HepG2 (cell line): Measurements from ENCODE around the gene NGFR. TPM values are rescaled to one million over a fixed set of nuclear protein-coding genes. Genes with fewer than 3 reads are reported as not detected.

Experiments used
- ARNT2 ChIP-seq: sonication (generic); formaldehyde crosslinking; IDR thresholded peaks from 2 replicates; pipeline ENCODE4 v1.8.0; 2022; ENCODE audit warnings: mild to moderate bottlenecking, low read depth, missing genetic modification reagents, moderate library complexity
- ARNTL ChIP-seq: sonication (generic); formaldehyde crosslinking; IDR thresholded peaks from 2 replicates; pipeline ENCODE4 v1.4.0; 2020; ENCODE audit warnings: mild to moderate bottlenecking, missing genetic modification reagents
- CBX1 ChIP-seq: IDR thresholded peaks from one replicate; pipeline ENCODE4 v1.6.1; 2016; ENCODE audit warnings: antibody characterized with exemption, low read depth
- DR1 ChIP-seq: sonication (generic); formaldehyde crosslinking; IDR thresholded peaks from 2 replicates; pipeline ENCODE4 v1.8.0; 2021; ENCODE audit warnings: mild to moderate bottlenecking, missing genetic modification reagents, inconsistent platforms
- ELF3 ChIP-seq: IDR thresholded peaks from 2 replicates; pipeline ENCODE4 v1.6.1; 2016; ENCODE audit warnings: missing genetic modification reagents, missing compliant biosample characterization
- ELK4 ChIP-seq: sonication (generic); formaldehyde crosslinking; IDR thresholded peaks from 2 replicates; pipeline ENCODE4 v1.9.0; 2021; ENCODE audit warnings: missing genetic modification reagents, borderline replicate concordance
- GABPB1 ChIP-seq: IDR thresholded peaks from 2 replicates; pipeline ENCODE4 v1.6.1; 2016; ENCODE audit warnings: mild to moderate bottlenecking, missing genetic modification reagents, moderate library complexity, missing compliant biosample characterization
- HDAC2 ChIP-seq: sonication (generic); formaldehyde crosslinking; IDR thresholded peaks from 2 replicates; pipeline ENCODE4 v1.4.0; 2020; ENCODE audit warnings: missing genetic modification reagents
- KAT8 ChIP-seq: IDR thresholded peaks from 2 replicates; pipeline ENCODE4 v1.6.1; 2016; ENCODE audit warnings: missing genetic modification reagents, missing compliant biosample characterization
- MIER3 ChIP-seq: IDR thresholded peaks from 2 replicates; pipeline ENCODE4 v1.6.1; 2016; ENCODE audit warnings: missing compliant biosample characterization, borderline replicate concordance
- MXI1 ChIP-seq: IDR thresholded peaks from 3 replicates; pipeline ENCODE4 v1.6.1; 2012; ENCODE audit warnings: low read depth, low read length, inconsistent platforms, borderline replicate concordance
- NR3C1 ChIP-seq: sonication (generic); formaldehyde crosslinking; IDR thresholded peaks from 2 replicates; pipeline ENCODE4 v1.4.0; 2020; ENCODE audit warnings: missing genetic modification reagents
- PAF1 ChIP-seq: IDR thresholded peaks from 2 replicates; pipeline ENCODE4 v1.6.1; 2016; ENCODE audit warnings: missing genetic modification reagents, missing compliant biosample characterization
- SOX6 ChIP-seq, 2 experiments: fragments of 450-650 bp in 1 of 2; sonication (generic) in 1 of 2; formaldehyde crosslinking in 1 of 2; IDR thresholded peaks; 2 replicates each; pipeline versions ENCODE4 v1.4.0 to v1.6.1; 2017 to 2020; ENCODE audit warnings: antibody characterized with exemption in 1 of 2, mild to moderate bottlenecking in 1 of 2, missing genetic modification reagents in 1 of 2
- TSC22D2 ChIP-seq: sonication (generic); formaldehyde crosslinking; IDR thresholded peaks from 2 replicates; pipeline ENCODE4 v1.5.1; 2020; ENCODE audit warnings: missing genetic modification reagents, mild to moderate bottlenecking, borderline replicate concordance
- ZBTB20 ChIP-seq: sonication (generic); formaldehyde crosslinking; IDR thresholded peaks from 2 replicates; pipeline ENCODE4 v1.8.1; 2023; ENCODE audit warnings: missing genetic modification reagents, low read depth, mild to moderate bottlenecking, borderline replicate concordance
- ZBTB38 ChIP-seq: sonication (generic); formaldehyde crosslinking; IDR thresholded peaks from 2 replicates; pipeline ENCODE4 v1.5.1; 2020; ENCODE audit warnings: mild to moderate bottlenecking, missing genetic modification reagents
- ZNF251 ChIP-seq: sonication (generic); formaldehyde crosslinking; IDR thresholded peaks from 2 replicates; pipeline ENCODE4 v1.9.0; 2021; ENCODE audit warnings: mild to moderate bottlenecking, missing genetic modification reagents
- ZNF274 ChIP-seq: sonication (generic); formaldehyde crosslinking; IDR thresholded peaks from 2 replicates; pipeline ENCODE4 v1.5.1; 2020; ENCODE audit warnings: mild to moderate bottlenecking, missing genetic modification reagents
- ZNF281 ChIP-seq: sonication (generic); formaldehyde crosslinking; IDR thresholded peaks from 2 replicates; pipeline ENCODE4 v1.4.0; 2020; ENCODE audit warnings: missing genetic modification reagents, borderline replicate concordance
- ZNF343 ChIP-seq: sonication (generic); formaldehyde crosslinking; IDR thresholded peaks from 2 replicates; pipeline ENCODE4 v1.4.0; 2020; ENCODE audit warnings: mild to moderate bottlenecking, missing genetic modification reagents
- ZNF547 ChIP-seq: sonication (generic); formaldehyde crosslinking; IDR thresholded peaks from 2 replicates; pipeline ENCODE4 v1.5.1; 2020; ENCODE audit warnings: mild to moderate bottlenecking, missing genetic modification reagents
- ZNF598 ChIP-seq: sonication (generic); formaldehyde crosslinking; IDR thresholded peaks from 2 replicates; pipeline ENCODE4 v1.5.1; 2020; ENCODE audit warnings: mild to moderate bottlenecking, missing genetic modification reagents, borderline replicate concordance
- ZNF776 ChIP-seq: sonication (generic); formaldehyde crosslinking; IDR thresholded peaks from 2 replicates; pipeline ENCODE4 v1.4.0; 2020; ENCODE audit warnings: mild to moderate bottlenecking, missing genetic modification reagents
- polyA plus RNA-seq, 8 experiments: library from polyadenylated mRNA; depleted of rRNA in 3 of 8; stranded (reverse) in 7 of 8; unstranded in 1 of 8; fragments of >200 nt; fragmentation: Illumina TruSeq in 4 of 8; extraction: Trizol in 4 of 8; gene quantifications; 2 replicates each; pipeline versions ENCODE4 v1.2.1 to v1.2.3, GENCODE V29; 2011 to 2016; ENCODE audit warnings: low read depth in 4 of 8, missing spikeins in 1 of 8, mixed read lengths in 1 of 8; ENCODE audit not compliant: insufficient read depth in 1 of 8
- total RNA-seq, 5 experiments: library from RNA; depleted of rRNA; stranded (reverse); fragments of >200 nt; fragmentation: Illumina TruSeq; extraction: Trizol; gene quantifications; 2 replicates each; pipeline ENCODE4 v1.2.3, GENCODE V29; 2016; ENCODE audit warnings: low read depth in 1 of 5
- TF ChIP-seq, protein P1 (sequence below): sonication (generic); formaldehyde crosslinking; IDR thresholded peaks from 2 replicates; pipeline ENCODE4 v1.5.0; 2020; ENCODE audit warnings: mild to moderate bottlenecking, missing genetic modification reagents

Gene NGFR
- total and polyA plus RNA-seq, 2 of the 13 experiments (the other 11 are each of a cell fraction or from before 2014, with no cell fraction given) = 1.1 to 1.8 TPM

- peak; percentile 51; the same call in 1 of the 2 replicates for TF ChIP-seq ZNF281 (CRISPR knock-in tag)
- no peak for TF ChIP-seq ZNF343
- no peak for TF ChIP-seq DR1
- no peak for TF ChIP-seq ARNT2 (CRISPR knock-in tag)
- peak; percentile 63 for TF ChIP-seq CBX1
- TF ChIP-seq ZNF251 (CRISPR knock-in tag) = no peak
- TF ChIP-seq GABPB1 (CRISPR knock-in tag) = peak; percentile 83
- peak; percentile 79; the same call in 1 of the 2 replicates for TF ChIP-seq MIER3 (CRISPR knock-in tag)
- peak; percentile 44; the same call in 1 of the 2 replicates for TF ChIP-seq ZBTB20 (CRISPR knock-in tag)
- peak; percentile 80 for TF ChIP-seq ARNTL (CRISPR knock-in tag)
- TF ChIP-seq MXI1 = peak; percentile 82; the same call in 1 of the 3 replicates
- peak; percentile 90; the same call in 1 of the 2 replicates for TF ChIP-seq TSC22D2
- TF ChIP-seq ZNF547 = 0 out of 2 replicates have a peak, but pooled peaks have one; percentile 41
- 0 out of 2 replicates have a peak, but pooled peaks have one; percentile 31 for TF ChIP-seq ELF3 (CRISPR knock-in tag)
- TF ChIP-seq NR3C1 (CRISPR knock-in tag) = no peak
- no peak for TF ChIP-seq ZNF776 (CRISPR knock-in tag)
- TF ChIP-seq, protein P1, sequence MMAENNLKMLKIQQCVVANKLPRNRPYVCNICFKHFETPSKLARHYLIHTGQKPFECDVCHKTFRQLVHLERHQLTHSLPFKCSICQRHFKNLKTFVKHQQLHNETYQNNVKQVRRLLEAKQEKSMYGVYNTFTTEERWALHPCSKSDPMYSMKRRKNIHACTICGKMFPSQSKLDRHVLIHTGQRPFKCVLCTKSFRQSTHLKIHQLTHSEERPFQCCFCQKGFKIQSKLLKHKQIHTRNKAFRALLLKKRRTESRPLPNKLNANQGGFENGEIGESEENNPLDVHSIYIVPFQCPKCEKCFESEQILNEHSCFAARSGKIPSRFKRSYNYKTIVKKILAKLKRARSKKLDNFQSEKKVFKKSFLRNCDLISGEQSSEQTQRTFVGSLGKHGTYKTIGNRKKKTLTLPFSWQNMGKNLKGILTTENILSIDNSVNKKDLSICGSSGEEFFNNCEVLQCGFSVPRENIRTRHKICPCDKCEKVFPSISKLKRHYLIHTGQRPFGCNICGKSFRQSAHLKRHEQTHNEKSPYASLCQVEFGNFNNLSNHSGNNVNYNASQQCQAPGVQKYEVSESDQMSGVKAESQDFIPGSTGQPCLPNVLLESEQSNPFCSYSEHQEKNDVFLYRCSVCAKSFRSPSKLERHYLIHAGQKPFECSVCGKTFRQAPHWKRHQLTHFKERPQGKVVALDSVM (CRISPR knock-in tag) = 0 out of 2 replicates have a peak, but pooled peaks have one; percentile 16
- no peak for TF ChIP-seq PAF1 (CRISPR knock-in tag)
- TF ChIP-seq HDAC2 = 0 out of 2 replicates have a peak, but pooled peaks have one; percentile 51
- TF ChIP-seq ZNF274 (CRISPR knock-in tag) = peak; percentile 64; the same call in 1 of the 2 replicates
- TF ChIP-seq KAT8 (CRISPR knock-in tag) = peak; percentile 83
- TF ChIP-seq SOX6 (IDR thresholded peaks at IDR 0.05) = no peak
- 0 out of 2 replicates have a peak, but pooled peaks have one; percentile 49 for TF ChIP-seq SOX6 (CRISPR knock-in tag; IDR thresholded peaks at IDR 0.05)
- peak; percentile 84; the same call in 1 of the 2 replicates for TF ChIP-seq ZNF598 (CRISPR knock-in tag)
- TF ChIP-seq ZBTB38 (CRISPR knock-in tag) = 0 out of 2 replicates have a peak, but pooled peaks have one; percentile 43
- TF ChIP-seq ELK4 (CRISPR knock-in tag) = no peak
Observed at GRCh38 chr17:49556223-49556943, 61.3 kb downstream of the NGFR start (continued).
